C4-2B (cell line): Measurements from ENCODE around the gene HOOK2.
A peak's percentile ranks its signal among the peaks of the same experiment; 100 is the strongest.
"Not testable (repeated sequence)": the region's sequence is repeated elsewhere in the genome, so short reads cannot be mapped to it uniquely, and the experiment has no call there.

Source experiments
- H3K27ac ChIP-seq: fragments of 450-650 bp; 2 replicates; pipeline ENCODE4 v1.5.1; 2017
- CTCF ChIP-seq: fragments of 450-650 bp; conservative IDR thresholded peaks from 2 replicates; pipeline ENCODE4 v1.5.1; 2017; ENCODE audit warnings: mild to moderate bottlenecking
- ZFX ChIP-seq: fragments of 450-650 bp; IDR thresholded peaks from 2 replicates; pipeline ENCODE4 v1.6.1; 2017

The HOOK2 gene

GRCh38 chr19:12727745-12728433, 47.5 kb downstream of the HOOK2 start:
- TF ChIP-seq ZFX (no peak), CTCF (no peak)
- no peak overlapping the region for H3K27ac ChIP-seq

GRCh38 chr19:12726988-12727316, 48.4 kb downstream of the HOOK2 start:
- TF ChIP-seq CTCF (no peak), ZFX (no peak)
- H3K27ac ChIP-seq = no peak overlapping the region

- not testable (repeated sequence) for H3K27ac ChIP-seq
These were observed 49.7 kb downstream of the HOOK2 start for GRCh38 chr19:12725612-12726011.

GRCh38 chr19:12723641-12724426, 51.5 kb downstream of the HOOK2 start, which contains the start of gene TNPO2:
Gene TNPO2, minus strand, starts transcription at chr19:12723932. Its CDS starts 2,955 bp downstream, at chr19:12720977.
- peak within 1 kb of the TSS; percentile 92 for H3K27ac ChIP-seq
- TF ChIP-seq CTCF (no peak), ZFX (peak; percentile 34; the same call in 1 of the 2 replicates)

- TF ChIP-seq ZFX (no peak), CTCF (no peak)
- peak overlapping the region; percentile 92 for H3K27ac ChIP-seq
These were observed 52.0 kb downstream of the HOOK2 start for GRCh38 chr19:12723381-12723640.

GRCh38 chr19:12722566-12723380, 52.6 kb downstream of the HOOK2 start:
- TF ChIP-seq CTCF = no peak
- no peak for TF ChIP-seq ZFX
- H3K27ac ChIP-seq = peak overlapping the region; percentile 92

- H3K27ac ChIP-seq = peak overlapping the region; percentile 92
- TF ChIP-seq CTCF (no peak), ZFX (peak; percentile 72; the same call in 1 of the 2 replicates)
These were observed 53.4 kb downstream of the HOOK2 start for GRCh38 chr19:12721656-12722565.
